Mesenchymal stem cell (in vitro differentiated cells and primary cell): ENCODE results near the gene MX2.

Experiments
- DNase-seq: peaks from one replicate; pipeline ENCODE4 v3.0.0-alpha.2; 2013
- H2AFZ ChIP-seq: one replicate; pipeline ENCODE4 v1.6.1; 2013; ENCODE audit warnings: low read depth, mild to moderate bottlenecking, control low read depth, inconsistent platforms, low read length, moderate library complexity
- H2AK5ac ChIP-seq: 2 replicates; pipeline ENCODE4 v1.6.1; 2013; ENCODE audit warnings: low read length, moderate library complexity, mild to moderate bottlenecking, inconsistent platforms; ENCODE audit not compliant: severe bottlenecking
- H2BK120ac ChIP-seq: one replicate; pipeline ENCODE4 v1.6.1; 2013; ENCODE audit warnings: low read depth, mild to moderate bottlenecking, inconsistent platforms, low read length, moderate library complexity
- H2BK12ac ChIP-seq, 2 experiments: one replicate each; pipeline ENCODE4 v1.6.1; 2013; ENCODE audit warnings: inconsistent platforms in 2 of 2, low read length in 2 of 2, mild to moderate bottlenecking in 2 of 2, moderate library complexity in 2 of 2, control low read depth in 1 of 2
- H2BK15ac ChIP-seq: one replicate; pipeline ENCODE4 v1.6.1; 2013; ENCODE audit warnings: mild to moderate bottlenecking, low read depth, inconsistent platforms; ENCODE audit not compliant: poor library complexity, severe bottlenecking
- H2BK5ac ChIP-seq: 2 replicates; pipeline ENCODE4 v1.6.1; 2013; ENCODE audit warnings: low read depth, mild to moderate bottlenecking, low read length, control low read depth, inconsistent platforms; ENCODE audit not compliant: poor library complexity, severe bottlenecking
- H3K14ac ChIP-seq, 2 experiments: one replicate each; pipeline ENCODE4 v1.6.1; 2013; ENCODE audit warnings: inconsistent platforms in 2 of 2, low read length in 2 of 2, control low read depth in 1 of 2, mild to moderate bottlenecking in 1 of 2, moderate library complexity in 1 of 2
- H3K18ac ChIP-seq, 2 experiments: one replicate each; pipeline ENCODE4 v1.6.1; 2013; ENCODE audit warnings: inconsistent platforms in 2 of 2, low read length in 2 of 2, control low read depth in 1 of 2, low read depth in 1 of 2, mild to moderate bottlenecking in 1 of 2
- H3K23ac ChIP-seq, 2 experiments: one replicate each; pipeline ENCODE4 v1.6.1; 2013; ENCODE audit warnings: inconsistent platforms in 2 of 2, low read length in 2 of 2, mild to moderate bottlenecking in 2 of 2, moderate library complexity in 2 of 2, control low read depth in 1 of 2
- H3K27ac ChIP-seq: 2 replicates; pipeline ENCODE4 v1.5.1; 2013; ENCODE audit warnings: mild to moderate bottlenecking, moderate library complexity, low read length, control low read depth, inconsistent platforms; ENCODE audit not compliant: poor library complexity, severe bottlenecking
- H3K27me3 ChIP-seq, 2 experiments: 2 replicates each; pipeline versions ENCODE4 v1.6.1 to v1.7.0; 2013; ENCODE audit warnings: low read length in 2 of 2, mild to moderate bottlenecking in 2 of 2, moderate library complexity in 2 of 2, control low read depth in 1 of 2, inconsistent platforms in 1 of 2; ENCODE audit not compliant: control insufficient read depth in 1 of 2, insufficient read depth in 1 of 2
- H3K36me3 ChIP-seq, 2 experiments: 2 replicates each; pipeline versions ENCODE4 v1.6.1 to v1.7.0; 2013; ENCODE audit warnings: low read length in 2 of 2, control low read depth in 1 of 2, inconsistent platforms in 1 of 2, low read depth in 1 of 2, mild to moderate bottlenecking in 1 of 2; ENCODE audit not compliant: insufficient read depth in 2 of 2, control insufficient read depth in 1 of 2
- H3K4ac ChIP-seq, 2 experiments: one replicate each; pipeline ENCODE4 v1.6.1; 2013; ENCODE audit warnings: inconsistent platforms in 2 of 2, low read length in 2 of 2, mild to moderate bottlenecking in 2 of 2, moderate library complexity in 2 of 2, control low read depth in 1 of 2, low read depth in 1 of 2
- H3K4me1 ChIP-seq: 2 replicates; pipeline ENCODE4 v1.6.1; 2013; ENCODE audit warnings: low read depth, low read length, control low read depth; ENCODE audit not compliant: control insufficient read depth, insufficient read depth
- H3K4me2 ChIP-seq: 2 replicates; pipeline ENCODE4 v1.6.1; 2013; ENCODE audit warnings: low read length, mild to moderate bottlenecking, inconsistent platforms; ENCODE audit not compliant: poor library complexity, severe bottlenecking
- H3K4me3 ChIP-seq, 2 experiments: 2 replicates each; pipeline versions ENCODE4 v1.5.1 to v1.7.0; 2013; ENCODE audit warnings: low read length in 2 of 2, mild to moderate bottlenecking in 2 of 2, control low read depth in 1 of 2, low read depth in 1 of 2; ENCODE audit not compliant: insufficient read depth in 1 of 2
- H3K79me1 ChIP-seq: replicated peaks from 2 replicates; pipeline ENCODE4 v1.6.1; 2013; ENCODE audit warnings: mild to moderate bottlenecking, control low read depth, low read length, inconsistent platforms; ENCODE audit not compliant: poor library complexity, severe bottlenecking
- H3K9ac ChIP-seq: 2 replicates; pipeline ENCODE4 v1.7.0; 2013; ENCODE audit warnings: mild to moderate bottlenecking, low read length, moderate library complexity
- H3K9me3 ChIP-seq: 2 replicates; pipeline ENCODE4 v1.7.0; 2013; ENCODE audit warnings: mild to moderate bottlenecking, low read length; ENCODE audit not compliant: control insufficient read depth
- H4K8ac ChIP-seq: one replicate; pipeline ENCODE4 v1.6.1; 2013; ENCODE audit warnings: inconsistent platforms, mild to moderate bottlenecking, low read length, moderate library complexity
- H4K91ac ChIP-seq: one replicate; pipeline ENCODE4 v1.6.1; 2013; ENCODE audit warnings: mild to moderate bottlenecking, low read length, inconsistent platforms
- WGBS: methylation state at CpG from one replicate; pipeline ENCODE4 v1.1.7; 2013; ENCODE audit warnings: mixed read lengths; 5-methylcytosine and 5-hydroxymethylcytosine counted together

The MX2 gene

GRCh38 chr21:41363370-41364270, 1.8 kb downstream of the MX2 start:
- Histone ChIP-seq H3K4ac (no peak overlapping the region), H3K14ac (no peak overlapping the region), H2AK5ac (no peak overlapping the region), H3K9ac (peak overlapping the region; percentile 99), H3K4me1 (peaks cover 2% of the 10 kb centered on the region), H2BK15ac (no peak overlapping the region), H4K91ac (no peak overlapping the region), H3K27me3 (peaks cover 0 to 16% of the 10 kb centered on the region in 2 experiments), H3K23ac (no peak overlapping the region), H3K79me1 (no peaks in the 10 kb centered on the region), H3K4me3 (peak overlapping the region in 1 of 2 experiments; percentile 90), H3K9me3 (no peaks in the 10 kb centered on the region), H2AFZ (no peak overlapping the region), H3K27ac (no peak overlapping the region), H3K18ac (no peak overlapping the region), H2BK5ac (no peak overlapping the region), H3K4me2 (no peak overlapping the region), H3K36me3 (peaks cover 0 to 23% of the 10 kb centered on the region in 2 experiments), H2BK120ac (no peak overlapping the region), H4K8ac (no peak overlapping the region), H2BK12ac (no peak overlapping the region)
- 90% methylated on average over 18 of the region's 18 CpGs for WGBS
- DNase-seq: no peak

GRCh38 chr21:41364308-41364707, 2.5 kb downstream of the MX2 start:
- no peak overlapping the region for H2BK5ac ChIP-seq
- H3K27me3 ChIP-seq: peaks cover 0 to 23% of the 10 kb centered on the region in 2 experiments
- H3K27ac ChIP-seq: no peak overlapping the region
- H2BK12ac ChIP-seq: no peak overlapping the region
- no peak overlapping the region for H3K23ac ChIP-seq
- H3K79me1 ChIP-seq: no peaks in the 10 kb centered on the region
- H4K8ac ChIP-seq: no peak overlapping the region
- H3K36me3 ChIP-seq: peaks cover 0 to 23% of the 10 kb centered on the region in 2 experiments
- H3K18ac ChIP-seq: no peak overlapping the region
- no peaks in the 10 kb centered on the region for H3K9me3 ChIP-seq
- no peak overlapping the region for H2BK120ac ChIP-seq
- H2BK15ac ChIP-seq: no peak overlapping the region
- no peak overlapping the region for H3K4me2 ChIP-seq
- peaks cover 5% of the 10 kb centered on the region for H3K4me1 ChIP-seq
- H3K14ac ChIP-seq: no peak overlapping the region
- 86% methylated on average over 5 of the region's 6 CpGs for WGBS
- H3K9ac ChIP-seq: no peak overlapping the region
- H2AK5ac ChIP-seq: no peak overlapping the region
- H2AFZ ChIP-seq: no peak overlapping the region
- H3K4me3 ChIP-seq: no peak overlapping the region
- no peak overlapping the region for H4K91ac ChIP-seq
- no peak for DNase-seq
- no peak overlapping the region for H3K4ac ChIP-seq

GRCh38 chr21:41365377-41366107, 3.7 kb downstream of the MX2 start:
- H3K4me3 ChIP-seq: no peak overlapping the region
- WGBS: 92% methylated on average over 15 of the region's 15 CpGs

More at GRCh38 chr21:41365377-41366107, 3.7 kb downstream of the MX2 start:
- no peak for DNase-seq
- Histone ChIP-seq H2BK15ac (no peak overlapping the region), H2BK12ac (no peak overlapping the region), H4K8ac (no peak overlapping the region), H3K27me3 (peaks cover 0 to 30% of the 10 kb centered on the region in 2 experiments), H2BK120ac (no peak overlapping the region), H2AK5ac (no peak overlapping the region), H3K18ac (no peak overlapping the region), H3K9me3 (no peaks in the 10 kb centered on the region), H3K4me1 (peaks cover 9% of the 10 kb centered on the region), H2AFZ (no peak overlapping the region), H3K9ac (no peak overlapping the region), H2BK5ac (no peak overlapping the region), H3K14ac (no peak overlapping the region), H3K4ac (no peak overlapping the region), H4K91ac (no peak overlapping the region), H3K4me2 (no peak overlapping the region), H3K36me3 (peaks cover 0 to 23% of the 10 kb centered on the region in 2 experiments), H3K79me1 (no peaks in the 10 kb centered on the region), H3K27ac (no peak overlapping the region), H3K23ac (no peak overlapping the region)
